ENCODE measurements around the gene IFIT1B.

DNA sequence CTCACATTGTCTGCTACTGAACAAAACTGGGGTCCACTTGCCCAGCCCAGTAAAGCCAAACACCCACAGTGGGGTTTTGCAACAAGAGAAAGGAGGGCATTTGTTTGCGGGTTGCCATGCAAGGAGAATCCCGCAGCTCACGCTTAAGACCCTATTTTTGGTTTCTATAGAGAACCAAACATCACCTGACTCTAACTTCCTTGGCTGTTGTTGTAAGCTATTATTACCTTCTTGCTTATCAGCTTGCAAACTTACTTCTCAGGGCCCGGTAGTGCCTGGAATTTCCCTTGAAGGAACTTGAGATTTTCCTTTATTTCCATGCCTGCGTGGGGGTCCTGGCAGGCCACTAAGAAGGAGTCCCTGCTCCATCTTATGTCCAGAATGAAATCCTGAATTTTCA lies 29.4 kb upstream of the IFIT1B start:
- TF ChIP-seq CTCF (IDR thresholded peaks at IDR 0.05), result no peak
- TF ChIP-seq POLR2A (IDR thresholded peaks at IDR 0.05), result no peak
